ENCODE data around the gene RASSF1. TPM values are rescaled to one million over a fixed set of nuclear protein-coding genes. Genes with fewer than 3 reads are reported as not detected.
A peak's percentile ranks its signal among the peaks of the same experiment; 100 is the strongest.
"Not testable (repeated sequence)": the region's sequence is repeated elsewhere in the genome, so short reads cannot be mapped to it uniquely, and the experiment has no call there.

The RASSF1 gene
- total and polyA plus RNA-seq, 2 donors from 2014 or later: 19.1 to 28.9 TPM

GRCh38 chr3:50314342-50314741 lies 26.3 kb downstream of the RASSF1 start:
- H3K36me3 ChIP-seq (ENCODE audit: control insufficient read depth in 2 of 3, insufficient read depth in 3 of 3, low read length in 3 of 3): peaks cover 6 to 18% (median 9%) of the 10 kb centered on the region in 3 donors
- no peaks in the 10 kb centered on the region for H3K27me3 ChIP-seq (ENCODE audit: control insufficient read depth, insufficient read depth, low read length)
- H3K4me3 ChIP-seq (ENCODE audit: low read length in 3 of 3): no peak overlapping the region
- peaks cover 0 to 19% (median 6%) of the 10 kb centered on the region in 3 donors for H3K4me1 ChIP-seq (ENCODE audit: control insufficient read depth in 2 of 3, insufficient read depth in 2 of 3, low read depth in 1 of 3, low read length in 3 of 3)
- intact Hi-C loops (cut with DNase I): no loop called here
- DNase-seq (no peak), FAIRE-seq (no peak)
- no peak overlapping the region for H3K9ac ChIP-seq (ENCODE audit: low read length in 3 of 3)
- no peak overlapping the region for H3K27ac ChIP-seq (ENCODE audit: low read depth in 2 of 2, low read length in 2 of 2)
- H3K9me3 ChIP-seq (ENCODE audit: control insufficient read depth in 2 of 3, insufficient read depth in 1 of 3, low read length in 3 of 3): no peaks in the 10 kb centered on the region
- no peak for TF ChIP-seq CTCF (IDR thresholded peaks at IDR 0.05; ENCODE audit: borderline replicate concordance, extremely low read depth, insufficient read depth)

DNA sequence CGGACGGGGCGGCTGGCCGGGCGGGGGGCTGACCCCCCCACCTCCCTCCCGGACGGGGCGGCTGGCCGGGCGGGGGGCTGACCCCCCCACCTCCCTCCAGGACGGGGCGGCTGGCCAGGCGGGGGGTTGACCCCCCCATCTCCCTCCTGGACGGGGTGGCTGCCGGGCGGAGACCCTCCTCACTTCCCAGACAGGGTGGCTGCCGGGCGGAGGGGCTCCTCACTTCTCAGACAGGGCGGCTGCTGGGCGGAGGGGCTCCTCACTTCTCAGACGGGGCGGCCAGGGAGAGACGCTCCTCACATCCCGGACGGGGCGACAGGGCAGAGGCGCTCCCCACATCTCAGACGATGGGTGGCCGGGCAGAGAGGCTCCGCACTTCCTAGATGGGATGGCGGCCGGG lies 28.6 kb downstream of the RASSF1 start:
- H3K4me1 ChIP-seq (ENCODE audit: control insufficient read depth in 2 of 3, insufficient read depth in 2 of 3, low read depth in 1 of 3, low read length in 3 of 3); H3K9me3 ChIP-seq (ENCODE audit: control insufficient read depth in 2 of 3, insufficient read depth in 1 of 3, low read length in 3 of 3); H3K27ac ChIP-seq (ENCODE audit: low read depth in 2 of 2, low read length in 2 of 2); H3K27me3 ChIP-seq (ENCODE audit: control insufficient read depth, insufficient read depth, low read length); intact Hi-C loops (cut with DNase I); DNase-seq; H3K36me3 ChIP-seq (ENCODE audit: control insufficient read depth in 2 of 3, insufficient read depth in 3 of 3, low read length in 3 of 3); H3K9ac ChIP-seq (ENCODE audit: low read length in 3 of 3); FAIRE-seq; H3K4me3 ChIP-seq (ENCODE audit: low read length in 3 of 3): not testable (repeated sequence)

- H3K4me3 ChIP-seq (ENCODE audit: low read length in 3 of 3): no peak overlapping the region
- DNase-seq: no peak
- intact Hi-C loops (cut with DNase I): no loop called here
- no peak overlapping the region for H3K9ac ChIP-seq (ENCODE audit: low read length in 3 of 3)
- H3K9me3 ChIP-seq (ENCODE audit: control insufficient read depth in 2 of 3, insufficient read depth in 1 of 3, low read length in 3 of 3): no peaks in the 10 kb centered on the region
- no peak for FAIRE-seq
- H3K36me3 ChIP-seq (ENCODE audit: control insufficient read depth in 2 of 3, insufficient read depth in 3 of 3, low read length in 3 of 3): peaks cover 0 to 6% (median 3%) of the 10 kb centered on the region in 3 donors
- TF ChIP-seq CTCF (IDR thresholded peaks at IDR 0.05; ENCODE audit: borderline replicate concordance, extremely low read depth, insufficient read depth): no peak
- H3K4me1 ChIP-seq (ENCODE audit: control insufficient read depth in 2 of 3, insufficient read depth in 2 of 3, low read depth in 1 of 3, low read length in 3 of 3): peaks cover 4 to 30% (median 10%) of the 10 kb centered on the region in 3 donors
- no peaks in the 10 kb centered on the region for H3K27me3 ChIP-seq (ENCODE audit: control insufficient read depth, insufficient read depth, low read length)
- no peak overlapping the region for H3K27ac ChIP-seq (ENCODE audit: low read depth in 2 of 2, low read length in 2 of 2)
Measured at GRCh38 chr3:50304601-50305000, 36.0 kb downstream of the RASSF1 start.

- Histone ChIP-seq H3K4me3 (ENCODE audit: low read length in 3 of 3) (peak within 1 kb of the TSS in 2 of 3 donors; percentile 49 to 79), H3K9me3 (ENCODE audit: control insufficient read depth in 2 of 3, insufficient read depth in 1 of 3, low read length in 3 of 3) (no peaks in the 10 kb centered on the region), H3K36me3 (ENCODE audit: control insufficient read depth in 2 of 3, insufficient read depth in 3 of 3, low read length in 3 of 3) (peaks cover 0 to 6% (median 3%) of the 10 kb centered on the region in 3 donors), H3K27ac (ENCODE audit: low read depth in 2 of 2, low read length in 2 of 2) (peak within 1 kb of the TSS; percentile 92 to 96), H3K4me1 (ENCODE audit: control insufficient read depth in 2 of 3, insufficient read depth in 2 of 3, low read depth in 1 of 3, low read length in 3 of 3) (peaks cover 4 to 38% (median 14%) of the 10 kb centered on the region in 3 donors), H3K27me3 (ENCODE audit: control insufficient read depth, insufficient read depth, low read length) (no peaks in the 10 kb centered on the region), H3K9ac (ENCODE audit: low read length in 3 of 3) (peak within 1 kb of the TSS in 2 of 3 donors; percentile 65 to 89)
- peak; percentile 25 for TF ChIP-seq CTCF (IDR thresholded peaks at IDR 0.05; ENCODE audit: borderline replicate concordance, extremely low read depth, insufficient read depth)
- FAIRE-seq: no peak
- intact Hi-C loops (cut with DNase I): no loop called here
- DNase-seq: peak; percentile 73 to 95 (median 82)
Measured at GRCh38 chr3:50303013-50303815, 37.4 kb downstream of the RASSF1 start, which contains the start of gene HYAL1. Gene HYAL1 (minus strand): TSS chr3:50303574. CDS start chr3:50302956, 618 bp downstream.

Measured in kidney (tissue), 14 donors.